Fibroblast of lung (primary cell): ENCODE results near the gene PLCG2.

Experiments
- CTCF ChIP-seq, 2 donors: IDR thresholded peaks in 1 of 2; conservative IDR thresholded peaks in 1 of 2; 1 replicate in 1 of 2; 2 replicates in 1 of 2; pipeline ENCODE4 v1.5.1; 2011 to 2012; ENCODE audit warnings: low read length in 2 of 2, control low read depth in 1 of 2, inconsistent platforms in 1 of 2, low read depth in 1 of 2, mild to moderate bottlenecking in 1 of 2
- EZH2 ChIP-seq: IDR thresholded peaks from 2 replicates; pipeline ENCODE4 v1.5.1; 2012; ENCODE audit warnings: low read length, control low read depth, mild to moderate bottlenecking; ENCODE audit errors: missing control alignments

- TF ChIP-seq CTCF (conservative IDR thresholded peaks at IDR 0.05 in 1 of 2, IDR thresholded peaks at IDR 0.05 in 1 of 2; ENCODE audit: low read depth in 1 of 2, low read length in 2 of 2) (no peak), EZH2 (no peak)
These were observed 20.7 kb upstream of the PLCG2 start for GRCh38 chr16:81758376-81758775.
